Liver (tissue), 3 donors: ENCODE data around the gene BET1.

Experiments
- HNF4A ChIP-seq, 2 donors: conservative IDR thresholded peaks; 2 replicates each; pipeline ENCODE4 v1.6.1; 2016; ENCODE audit warnings: antibody characterized with exemption in 2 of 2, mild to moderate bottlenecking in 2 of 2
- HNF4G ChIP-seq: IDR thresholded peaks from 2 replicates; pipeline ENCODE4 v1.6.1; 2016; ENCODE audit warnings: antibody characterized with exemption
- JUND ChIP-seq, 2 donors: IDR thresholded peaks; 2 replicates each; pipeline ENCODE4 v1.6.1; 2016; ENCODE audit warnings: antibody characterized with exemption in 2 of 2
- RXRA ChIP-seq, 2 donors: IDR thresholded peaks; 2 replicates each; pipeline ENCODE4 v1.6.1; 2017 to 2018; ENCODE audit warnings: antibody characterized with exemption in 2 of 2, mild to moderate bottlenecking in 1 of 2
- SP1 ChIP-seq: IDR thresholded peaks from 2 replicates; pipeline ENCODE4 v1.6.1; 2018; ENCODE audit warnings: antibody characterized with exemption, mild to moderate bottlenecking
- TAF1 ChIP-seq: conservative IDR thresholded peaks from 2 replicates; pipeline ENCODE4 v1.6.1; 2016; ENCODE audit warnings: antibody characterized with exemption, mild to moderate bottlenecking
- TF ChIP-seq, protein P1 (sequence below): fragments of 150-350 bp; IDR thresholded peaks from 2 replicates; pipeline ENCODE4 v1.5.1; 2017; ENCODE audit warnings: improper control_type of control experiment, low read depth, low read length; ENCODE audit not compliant: missing input control
- TF ChIP-seq, protein P2 (sequence below): IDR thresholded peaks from 2 replicates; pipeline ENCODE4 v1.6.1; 2016; ENCODE audit warnings: antibody characterized with exemption
- TF ChIP-seq, protein P3 (sequence below): IDR thresholded peaks from 2 replicates; pipeline ENCODE4 v1.6.1; 2016; ENCODE audit warnings: antibody characterized with exemption, mild to moderate bottlenecking
- donor health status: healthy.
- donor health status: healthy.

DNA sequence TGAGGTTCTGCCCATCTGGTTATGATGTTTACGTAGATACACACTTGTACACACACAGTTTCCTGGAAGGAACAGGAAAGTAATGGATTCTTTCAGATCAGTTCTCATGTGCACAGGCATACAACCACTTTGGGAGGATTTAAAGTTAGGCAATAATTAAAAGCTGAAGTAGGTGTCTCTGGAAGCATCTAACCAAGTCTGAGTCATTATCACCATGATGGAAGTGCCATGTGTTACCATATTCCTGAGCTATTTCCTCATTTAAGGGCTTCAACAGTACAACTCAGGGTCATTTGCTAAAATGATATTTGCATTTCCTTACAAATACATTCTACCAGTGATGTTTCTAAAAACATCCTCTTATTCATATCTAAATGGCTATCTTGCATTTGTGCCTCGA lies 41.4 kb upstream of the BET1 start:
- TF ChIP-seq, protein P1, sequence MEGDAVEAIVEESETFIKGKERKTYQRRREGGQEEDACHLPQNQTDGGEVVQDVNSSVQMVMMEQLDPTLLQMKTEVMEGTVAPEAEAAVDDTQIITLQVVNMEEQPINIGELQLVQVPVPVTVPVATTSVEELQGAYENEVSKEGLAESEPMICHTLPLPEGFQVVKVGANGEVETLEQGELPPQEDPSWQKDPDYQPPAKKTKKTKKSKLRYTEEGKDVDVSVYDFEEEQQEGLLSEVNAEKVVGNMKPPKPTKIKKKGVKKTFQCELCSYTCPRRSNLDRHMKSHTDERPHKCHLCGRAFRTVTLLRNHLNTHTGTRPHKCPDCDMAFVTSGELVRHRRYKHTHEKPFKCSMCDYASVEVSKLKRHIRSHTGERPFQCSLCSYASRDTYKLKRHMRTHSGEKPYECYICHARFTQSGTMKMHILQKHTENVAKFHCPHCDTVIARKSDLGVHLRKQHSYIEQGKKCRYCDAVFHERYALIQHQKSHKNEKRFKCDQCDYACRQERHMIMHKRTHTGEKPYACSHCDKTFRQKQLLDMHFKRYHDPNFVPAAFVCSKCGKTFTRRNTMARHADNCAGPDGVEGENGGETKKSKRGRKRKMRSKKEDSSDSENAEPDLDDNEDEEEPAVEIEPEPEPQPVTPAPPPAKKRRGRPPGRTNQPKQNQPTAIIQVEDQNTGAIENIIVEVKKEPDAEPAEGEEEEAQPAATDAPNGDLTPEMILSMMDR: no peak
- TF ChIP-seq, protein P2, sequence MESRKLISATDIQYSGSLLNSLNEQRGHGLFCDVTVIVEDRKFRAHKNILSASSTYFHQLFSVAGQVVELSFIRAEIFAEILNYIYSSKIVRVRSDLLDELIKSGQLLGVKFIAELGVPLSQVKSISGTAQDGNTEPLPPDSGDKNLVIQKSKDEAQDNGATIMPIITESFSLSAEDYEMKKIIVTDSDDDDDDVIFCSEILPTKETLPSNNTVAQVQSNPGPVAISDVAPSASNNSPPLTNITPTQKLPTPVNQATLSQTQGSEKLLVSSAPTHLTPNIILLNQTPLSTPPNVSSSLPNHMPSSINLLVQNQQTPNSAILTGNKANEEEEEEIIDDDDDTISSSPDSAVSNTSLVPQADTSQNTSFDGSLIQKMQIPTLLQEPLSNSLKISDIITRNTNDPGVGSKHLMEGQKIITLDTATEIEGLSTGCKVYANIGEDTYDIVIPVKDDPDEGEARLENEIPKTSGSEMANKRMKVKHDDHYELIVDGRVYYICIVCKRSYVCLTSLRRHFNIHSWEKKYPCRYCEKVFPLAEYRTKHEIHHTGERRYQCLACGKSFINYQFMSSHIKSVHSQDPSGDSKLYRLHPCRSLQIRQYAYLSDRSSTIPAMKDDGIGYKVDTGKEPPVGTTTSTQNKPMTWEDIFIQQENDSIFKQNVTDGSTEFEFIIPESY: no peak
- TF ChIP-seq JUND (IDR thresholded peaks at IDR 0.05): no peak
- TF ChIP-seq, protein P3, sequence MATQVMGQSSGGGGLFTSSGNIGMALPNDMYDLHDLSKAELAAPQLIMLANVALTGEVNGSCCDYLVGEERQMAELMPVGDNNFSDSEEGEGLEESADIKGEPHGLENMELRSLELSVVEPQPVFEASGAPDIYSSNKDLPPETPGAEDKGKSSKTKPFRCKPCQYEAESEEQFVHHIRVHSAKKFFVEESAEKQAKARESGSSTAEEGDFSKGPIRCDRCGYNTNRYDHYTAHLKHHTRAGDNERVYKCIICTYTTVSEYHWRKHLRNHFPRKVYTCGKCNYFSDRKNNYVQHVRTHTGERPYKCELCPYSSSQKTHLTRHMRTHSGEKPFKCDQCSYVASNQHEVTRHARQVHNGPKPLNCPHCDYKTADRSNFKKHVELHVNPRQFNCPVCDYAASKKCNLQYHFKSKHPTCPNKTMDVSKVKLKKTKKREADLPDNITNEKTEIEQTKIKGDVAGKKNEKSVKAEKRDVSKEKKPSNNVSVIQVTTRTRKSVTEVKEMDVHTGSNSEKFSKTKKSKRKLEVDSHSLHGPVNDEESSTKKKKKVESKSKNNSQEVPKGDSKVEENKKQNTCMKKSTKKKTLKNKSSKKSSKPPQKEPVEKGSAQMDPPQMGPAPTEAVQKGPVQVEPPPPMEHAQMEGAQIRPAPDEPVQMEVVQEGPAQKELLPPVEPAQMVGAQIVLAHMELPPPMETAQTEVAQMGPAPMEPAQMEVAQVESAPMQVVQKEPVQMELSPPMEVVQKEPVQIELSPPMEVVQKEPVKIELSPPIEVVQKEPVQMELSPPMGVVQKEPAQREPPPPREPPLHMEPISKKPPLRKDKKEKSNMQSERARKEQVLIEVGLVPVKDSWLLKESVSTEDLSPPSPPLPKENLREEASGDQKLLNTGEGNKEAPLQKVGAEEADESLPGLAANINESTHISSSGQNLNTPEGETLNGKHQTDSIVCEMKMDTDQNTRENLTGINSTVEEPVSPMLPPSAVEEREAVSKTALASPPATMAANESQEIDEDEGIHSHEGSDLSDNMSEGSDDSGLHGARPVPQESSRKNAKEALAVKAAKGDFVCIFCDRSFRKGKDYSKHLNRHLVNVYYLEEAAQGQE: no peak
- no peak for TF ChIP-seq SP1
- no peak for TF ChIP-seq TAF1
- TF ChIP-seq RXRA (IDR thresholded peaks at IDR 0.05): no peak
- TF ChIP-seq HNF4A (conservative IDR thresholded peaks at IDR 0.05): no peak
- TF ChIP-seq HNF4G: no peak
